AG08395 (cell line): ENCODE data around the gene PDE4D.

Source experiments
- DNase-seq: peaks from one replicate; pipeline ENCODE4 v3.0.0; 2012; ENCODE audit warnings: mixed read lengths, low spot score

The PDE4D gene

DNA sequence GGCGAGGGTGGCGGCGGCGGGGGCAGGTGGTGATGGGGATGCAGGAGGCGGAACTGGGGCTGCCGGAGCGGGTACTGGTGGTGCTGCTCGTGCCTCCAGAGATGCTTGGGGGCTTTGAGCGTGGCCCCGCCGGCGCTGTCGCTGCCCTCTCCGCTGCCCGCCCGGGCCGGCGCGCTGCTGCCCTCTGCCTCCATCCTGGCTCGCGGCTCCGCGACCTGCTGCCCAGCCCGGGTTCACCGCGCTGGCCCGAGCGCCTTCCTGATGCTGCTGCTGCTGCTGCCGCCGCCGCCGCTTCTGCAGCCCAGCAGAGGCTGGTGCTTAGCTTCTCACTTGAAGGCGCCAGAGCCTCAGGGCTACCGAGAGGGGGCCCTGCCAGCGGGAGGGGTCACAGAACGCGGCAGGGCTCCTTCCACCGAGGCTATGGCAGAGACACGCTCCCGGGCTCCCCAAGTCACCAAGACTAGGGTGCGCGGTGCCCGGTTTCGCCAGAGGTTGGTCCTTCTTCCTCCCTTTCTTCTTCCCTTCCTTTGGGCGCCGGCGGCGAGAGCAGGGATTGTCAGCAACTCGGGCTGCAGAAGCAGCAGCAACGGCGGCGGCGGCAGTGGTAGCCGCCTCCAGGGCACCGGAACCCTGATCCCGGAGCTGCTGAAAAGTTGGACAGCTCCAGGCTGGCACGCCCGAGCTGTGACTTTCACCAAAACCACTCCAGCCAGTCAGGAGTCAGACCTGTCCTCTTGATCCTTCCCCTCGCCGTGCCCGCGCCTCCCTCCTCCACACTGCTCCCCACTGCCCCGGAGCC is at the start of gene PDE4D:
TSS of gene PDE4D (minus strand) at position 298 of the 799 bp plus-strand sequence.
- peak; percentile 81 for DNase-seq

- no peak for DNase-seq
Measured at GRCh38 chr5:59937633-59938032, 44.1 kb upstream of the PDE4D start.

DNA sequence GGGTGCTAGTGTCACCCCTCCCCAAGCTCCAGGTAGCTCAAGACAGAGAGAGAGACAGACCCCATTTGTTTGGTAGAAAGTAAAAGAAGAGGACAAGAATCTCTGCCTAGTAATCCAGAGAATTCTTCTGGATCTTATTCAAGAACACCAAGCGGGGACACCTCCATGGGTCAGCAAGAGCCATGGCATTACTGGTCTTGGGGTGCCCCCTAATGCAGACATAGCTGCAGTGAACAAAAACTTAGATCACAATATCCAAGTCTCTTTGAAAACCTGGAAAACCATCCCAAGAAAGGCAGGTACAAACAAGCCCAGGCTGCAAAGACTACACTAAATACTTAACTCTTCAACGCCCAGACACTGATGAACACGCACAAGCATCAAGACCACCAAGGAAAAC is 29.9 kb upstream of the PDE4D start:
- peak; percentile 11 for DNase-seq

GRCh38 chr5:59922220-59922619 is 28.7 kb upstream of the PDE4D start:
- DNase-seq = no peak

- DNase-seq = no peak
Measured at GRCh38 chr5:59921816-59922215, 28.3 kb upstream of the PDE4D start.

DNA sequence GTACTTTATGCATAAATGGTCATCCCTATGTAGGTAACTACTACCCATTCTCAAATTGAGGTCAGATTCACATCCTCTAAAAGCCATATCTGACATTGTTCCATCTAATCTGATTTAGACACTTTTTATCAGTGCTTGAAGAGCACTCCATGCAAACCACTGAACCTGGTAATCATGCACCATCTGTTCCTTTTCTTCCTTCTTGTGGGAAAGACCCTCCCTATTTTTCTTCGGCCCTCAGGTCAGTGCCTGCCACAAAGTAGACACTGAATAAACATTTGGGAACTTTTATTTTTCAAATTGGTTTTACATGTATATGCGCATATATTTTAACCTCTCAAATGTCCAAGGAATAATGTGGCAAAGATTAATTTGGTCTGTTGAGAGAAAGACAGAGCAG is 26.0 kb upstream of the PDE4D start:
- no peak for DNase-seq

DNA sequence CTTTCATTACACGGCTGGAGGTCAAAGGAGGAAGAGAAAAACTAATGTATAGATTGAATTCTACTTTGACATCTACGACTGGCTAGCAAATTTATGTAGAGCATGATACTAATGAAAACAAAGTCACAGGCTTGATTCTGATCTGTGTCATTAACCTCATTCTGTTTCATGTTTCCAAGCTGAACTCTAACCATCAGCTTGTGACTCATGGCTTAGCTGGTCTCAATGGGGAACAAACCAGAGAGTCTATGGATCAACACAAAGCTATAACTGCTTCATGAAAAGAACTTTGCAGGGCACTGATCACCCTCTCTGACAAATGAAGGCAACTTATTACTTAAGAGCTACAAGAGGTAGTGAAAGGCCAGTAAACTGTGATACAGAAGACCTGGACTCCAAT is 23.6 kb upstream of the PDE4D start:
- no peak for DNase-seq

DNA sequence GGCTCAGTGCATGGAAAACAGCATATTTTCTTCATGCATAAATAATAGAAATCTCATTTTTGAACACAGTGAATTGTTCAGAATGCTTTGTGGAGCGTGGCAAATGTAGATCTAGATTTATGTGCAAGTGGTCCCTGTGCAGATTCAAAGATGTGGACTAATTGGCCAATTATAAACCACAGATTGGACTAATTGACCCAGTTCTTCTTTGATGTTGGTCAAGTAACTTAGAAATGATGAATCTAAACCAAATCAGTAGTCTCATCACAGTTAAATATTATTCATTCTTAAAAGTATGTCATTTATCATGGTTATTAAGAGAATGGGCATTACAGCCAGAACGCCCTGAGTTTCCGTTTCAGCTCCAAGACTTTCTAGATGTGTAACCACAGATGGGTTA is 11.7 kb upstream of the PDE4D start:
- DNase-seq = no peak

GRCh38 chr5:59897075-59897474 is 3.5 kb upstream of the PDE4D start:
- DNase-seq = no peak

- DNase-seq = no peak
Measured at GRCh38 chr5:59891962-59892643, 1.4 kb downstream of the PDE4D start.

DNA sequence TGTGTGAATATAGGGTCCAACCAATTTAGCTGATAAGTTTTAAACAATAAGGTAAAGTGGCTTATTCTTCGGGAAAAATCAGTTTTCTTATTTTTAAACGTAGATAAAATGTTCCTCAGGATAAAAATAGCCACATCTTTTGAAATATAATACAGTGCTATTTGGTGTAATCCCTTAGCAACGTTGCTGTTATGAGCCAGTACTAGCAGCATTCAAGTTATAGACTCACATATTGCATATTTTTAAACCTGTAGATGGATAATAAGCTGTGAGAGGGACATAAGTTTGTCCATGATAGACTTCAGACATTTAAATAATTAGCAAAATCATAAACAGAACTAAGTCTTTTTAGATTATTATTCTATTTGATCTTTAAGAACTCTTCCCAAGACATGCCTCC is 6.3 kb downstream of the PDE4D start:
- DNase-seq = no peak

DNA sequence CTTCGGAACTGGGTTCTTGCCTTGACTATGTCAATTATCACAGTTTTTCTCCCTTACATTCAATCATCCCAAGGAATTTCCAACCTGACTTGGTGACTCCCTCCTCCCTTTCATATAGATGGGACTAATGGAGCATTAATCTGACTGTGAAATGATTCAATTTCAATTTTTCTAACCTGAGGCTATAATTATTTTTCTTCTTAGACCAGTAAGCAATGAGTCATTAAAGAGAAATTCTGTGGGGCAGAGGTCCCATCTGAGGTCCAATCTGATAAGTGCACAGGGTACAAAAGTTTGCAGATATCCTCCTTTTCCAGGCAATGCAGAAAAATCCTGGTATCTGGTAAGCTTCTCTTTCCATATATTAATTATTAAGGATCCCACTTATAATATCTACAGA is 18.9 kb downstream of the PDE4D start:
- DNase-seq = no peak

- DNase-seq = peak; percentile 85
Measured at GRCh38 chr5:59873113-59873512, 20.4 kb downstream of the PDE4D start.

DNA sequence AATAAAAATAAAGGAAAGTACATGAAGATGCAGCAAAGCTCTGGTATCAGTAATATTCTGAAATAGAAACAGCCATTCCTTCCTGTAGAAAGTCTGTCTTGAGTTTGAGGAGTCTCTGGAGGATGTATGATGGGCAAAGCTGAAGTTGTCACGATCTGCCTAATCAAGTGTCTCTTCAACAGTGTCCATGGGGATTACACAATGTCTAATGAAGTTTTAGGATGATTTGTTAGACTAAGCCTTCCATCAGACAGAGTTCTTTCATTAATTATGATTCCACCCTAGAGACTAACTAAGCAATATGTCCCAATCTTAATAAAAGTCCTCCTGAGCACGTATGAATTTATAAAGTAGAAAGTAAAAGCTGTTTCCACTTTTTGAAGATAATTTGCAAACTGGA is 26.9 kb downstream of the PDE4D start:
- no peak for DNase-seq

- DNase-seq = no peak
Measured at GRCh38 chr5:59864718-59865117, 28.8 kb downstream of the PDE4D start.

- peak; percentile 22 for DNase-seq
Measured at GRCh38 chr5:59863777-59864176, 29.7 kb downstream of the PDE4D start.

GRCh38 chr5:59856358-59856757 is 37.2 kb downstream of the PDE4D start:
- no peak for DNase-seq

DNA sequence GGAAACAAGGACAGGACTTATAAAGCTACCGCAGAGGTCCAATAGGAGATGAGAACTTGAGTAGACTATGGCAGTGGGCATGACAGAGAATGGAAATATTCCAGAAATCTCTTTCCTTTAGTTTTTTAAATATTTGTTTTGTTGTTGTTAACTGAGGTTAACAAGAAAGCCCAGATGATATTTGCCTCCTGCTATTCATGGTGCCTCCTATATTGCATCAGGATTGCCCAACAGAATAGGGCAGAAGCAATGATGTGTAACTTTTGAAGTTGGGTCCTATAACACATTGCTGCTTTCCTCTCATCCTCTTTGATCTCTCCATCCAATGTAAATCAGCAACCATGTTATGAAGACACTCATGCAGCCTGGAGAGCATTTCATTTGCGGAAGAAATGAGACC is 42.8 kb downstream of the PDE4D start:
- DNase-seq = no peak

- DNase-seq = no peak
Measured at GRCh38 chr5:59847586-59847985, 45.9 kb downstream of the PDE4D start.

- no peak for DNase-seq
Measured at GRCh38 chr5:59845730-59846129, 47.8 kb downstream of the PDE4D start.

- DNase-seq = no peak
Measured at GRCh38 chr5:59843511-59844213, 49.9 kb downstream of the PDE4D start.

DNA sequence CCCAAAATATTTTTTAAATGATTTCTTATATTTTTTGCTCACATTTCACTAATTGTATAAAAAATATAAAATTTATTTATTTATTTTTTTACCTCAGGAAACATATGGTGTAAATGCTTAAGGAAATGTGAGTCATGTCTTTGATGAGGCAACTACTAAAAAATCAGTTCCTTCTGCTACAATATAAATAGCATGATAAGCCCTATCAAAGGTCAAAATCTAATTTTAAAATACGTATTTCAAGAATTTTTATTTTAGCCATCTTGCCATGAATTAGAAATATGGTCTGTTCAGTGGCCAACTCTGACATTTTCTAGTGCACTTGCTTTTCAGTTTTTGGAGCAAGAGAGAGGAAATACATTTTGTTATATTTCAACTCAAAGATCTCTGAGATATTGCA is 50.5 kb downstream of the PDE4D start:
- no peak for DNase-seq

DNA sequence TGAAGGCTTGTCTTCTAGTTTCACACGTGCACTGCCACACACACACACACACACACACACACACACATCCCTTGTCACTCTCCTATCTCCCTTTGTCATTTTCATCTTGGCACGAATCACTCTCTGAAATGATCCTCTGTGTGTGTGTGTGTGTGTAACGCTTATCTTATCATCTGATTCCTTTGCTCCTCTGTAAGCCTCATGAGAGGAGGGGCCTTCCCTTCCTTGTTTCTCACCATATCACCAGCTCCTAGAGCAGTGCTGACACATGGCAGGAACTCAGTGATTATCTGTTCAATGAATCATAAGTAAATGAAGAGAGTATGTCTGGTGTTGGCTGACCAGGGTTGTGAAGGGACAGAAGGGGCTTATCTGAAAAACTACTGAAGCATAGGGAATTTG is 53.3 kb downstream of the PDE4D start:
- DNase-seq = no peak
